ENCODE measurements around the gene SEL1L.
A peak's percentile ranks its signal among the peaks of the same experiment; 100 is the strongest.
"Not testable (repeated sequence)": the region's sequence is repeated elsewhere in the genome, so short reads cannot be mapped to it uniquely, and the experiment has no call there.

SEL1L gene

GRCh38 chr14:81525129-81525528 is 8.5 kb downstream of the SEL1L start:
- Histone ChIP-seq H3K27me3 (ENCODE audit: control insufficient read depth in 1 of 2, insufficient read depth in 2 of 2, low read length in 2 of 2) (no peaks in the 10 kb centered on the region), H3K9ac (ENCODE audit: low read length in 2 of 2) (no peak overlapping the region), H3K27ac (ENCODE audit: low read length) (no peak overlapping the region), H3K36me3 (ENCODE audit: control insufficient read depth in 2 of 2, insufficient read depth in 2 of 2, low read length in 2 of 2) (peaks cover 14 to 26% of the 10 kb centered on the region in 2 donors), H3K9me3 (ENCODE audit: control insufficient read depth in 2 of 2, low read length in 2 of 2) (no peaks in the 10 kb centered on the region), H3K4me3 (ENCODE audit: low read length in 2 of 2) (no peak overlapping the region), H3K4me1 (ENCODE audit: control insufficient read depth, insufficient read depth, low read length) (peaks cover 2% of the 10 kb centered on the region)

DNA sequence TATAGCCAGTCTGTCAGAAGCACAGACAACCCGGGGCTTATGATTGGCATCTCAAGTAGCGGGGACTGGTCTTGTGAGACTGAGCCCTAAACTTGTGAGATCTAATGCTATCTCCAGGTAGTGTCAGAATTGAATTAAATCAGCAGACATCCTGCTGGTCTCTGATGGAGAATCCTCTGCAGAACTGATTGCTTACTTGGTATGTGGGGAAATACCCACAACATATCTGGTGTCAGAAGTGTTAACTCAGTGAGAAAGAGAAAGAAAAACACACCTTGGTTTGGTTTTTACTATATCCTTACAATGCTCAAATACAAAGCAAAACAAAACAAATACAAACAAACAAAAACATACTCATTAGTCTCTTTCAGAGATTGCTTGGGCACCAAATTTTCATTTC is 10.0 kb downstream of the SEL1L start:
- H3K9me3 ChIP-seq (ENCODE audit: control insufficient read depth in 2 of 2, low read length in 2 of 2), result no peaks in the 10 kb centered on the region
- no peak overlapping the region for H3K4me3 ChIP-seq (ENCODE audit: low read length in 2 of 2)
- H3K27ac ChIP-seq (ENCODE audit: low read length), result no peak overlapping the region
- peaks cover 14 to 26% of the 10 kb centered on the region in 2 donors for H3K36me3 ChIP-seq (ENCODE audit: control insufficient read depth in 2 of 2, insufficient read depth in 2 of 2, low read length in 2 of 2)
- H3K27me3 ChIP-seq (ENCODE audit: control insufficient read depth in 1 of 2, insufficient read depth in 2 of 2, low read length in 2 of 2), result no peaks in the 10 kb centered on the region
- H3K9ac ChIP-seq (ENCODE audit: low read length in 2 of 2), result no peak overlapping the region
- no peaks in the 10 kb centered on the region for H3K4me1 ChIP-seq (ENCODE audit: control insufficient read depth, insufficient read depth, low read length)

DNA sequence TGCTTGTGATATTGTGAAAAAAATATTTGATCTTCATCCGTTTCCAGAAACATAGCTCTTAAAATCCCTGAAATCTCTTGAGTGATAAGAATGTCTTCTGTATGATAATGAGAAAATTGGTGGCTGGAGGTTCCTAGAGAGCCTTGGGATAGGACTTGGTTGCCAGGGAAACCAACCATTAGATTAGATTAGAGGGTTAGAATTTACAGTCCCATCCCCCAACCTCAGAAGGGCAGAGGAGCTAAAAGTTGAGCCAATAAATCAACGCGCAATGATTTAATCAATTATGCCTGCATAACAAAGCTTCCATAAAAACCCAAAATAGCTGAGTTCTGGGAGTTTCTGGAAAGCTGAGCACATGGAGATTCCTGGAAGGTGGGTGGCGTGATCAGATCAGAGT is 10.6 kb downstream of the SEL1L start:
- H3K27ac ChIP-seq (ENCODE audit: low read length), result no peak overlapping the region
- no peaks in the 10 kb centered on the region for H3K27me3 ChIP-seq (ENCODE audit: control insufficient read depth in 1 of 2, insufficient read depth in 2 of 2, low read length in 2 of 2)
- no peak overlapping the region for H3K4me3 ChIP-seq (ENCODE audit: low read length in 2 of 2)
- peaks cover 2% of the 10 kb centered on the region for H3K4me1 ChIP-seq (ENCODE audit: control insufficient read depth, insufficient read depth, low read length)
- H3K9me3 ChIP-seq (ENCODE audit: control insufficient read depth in 2 of 2, low read length in 2 of 2), result no peaks in the 10 kb centered on the region
- H3K9ac ChIP-seq (ENCODE audit: low read length in 2 of 2), result no peak overlapping the region
- peaks cover 14 to 26% of the 10 kb centered on the region in 2 donors for H3K36me3 ChIP-seq (ENCODE audit: control insufficient read depth in 2 of 2, insufficient read depth in 2 of 2, low read length in 2 of 2)

DNA sequence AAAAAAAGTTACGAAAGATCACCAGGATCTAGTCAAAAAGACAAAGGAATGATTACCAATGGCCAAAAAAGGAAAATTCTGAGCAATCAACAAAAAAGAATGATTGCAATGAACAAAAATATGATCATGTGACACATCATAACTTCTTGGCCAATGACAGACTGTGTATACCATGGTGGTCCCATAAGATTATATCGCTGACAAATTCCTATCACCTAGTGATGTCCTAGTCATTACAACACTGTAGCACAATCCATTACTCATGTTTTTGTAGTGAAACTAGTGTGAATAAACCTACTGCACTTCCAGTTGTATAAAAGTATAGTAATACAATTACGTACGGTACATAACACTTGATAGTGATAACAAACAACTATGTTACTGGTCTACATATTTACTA is 12.3 kb downstream of the SEL1L start:
- peaks cover 15% of the 10 kb centered on the region for H3K4me1 ChIP-seq (ENCODE audit: control insufficient read depth, insufficient read depth, low read length)
- peaks cover 18 to 22% of the 10 kb centered on the region in 2 donors for H3K36me3 ChIP-seq (ENCODE audit: control insufficient read depth in 2 of 2, insufficient read depth in 2 of 2, low read length in 2 of 2)
- no peak overlapping the region for H3K27ac ChIP-seq (ENCODE audit: low read length)
- H3K4me3 ChIP-seq (ENCODE audit: low read length in 2 of 2), result no peak overlapping the region
- no peak overlapping the region for H3K9ac ChIP-seq (ENCODE audit: low read length in 2 of 2)
- H3K9me3 ChIP-seq (ENCODE audit: control insufficient read depth in 2 of 2, low read length in 2 of 2), result no peaks in the 10 kb centered on the region
- H3K27me3 ChIP-seq (ENCODE audit: control insufficient read depth in 1 of 2, insufficient read depth in 2 of 2, low read length in 2 of 2), result no peaks in the 10 kb centered on the region

DNA sequence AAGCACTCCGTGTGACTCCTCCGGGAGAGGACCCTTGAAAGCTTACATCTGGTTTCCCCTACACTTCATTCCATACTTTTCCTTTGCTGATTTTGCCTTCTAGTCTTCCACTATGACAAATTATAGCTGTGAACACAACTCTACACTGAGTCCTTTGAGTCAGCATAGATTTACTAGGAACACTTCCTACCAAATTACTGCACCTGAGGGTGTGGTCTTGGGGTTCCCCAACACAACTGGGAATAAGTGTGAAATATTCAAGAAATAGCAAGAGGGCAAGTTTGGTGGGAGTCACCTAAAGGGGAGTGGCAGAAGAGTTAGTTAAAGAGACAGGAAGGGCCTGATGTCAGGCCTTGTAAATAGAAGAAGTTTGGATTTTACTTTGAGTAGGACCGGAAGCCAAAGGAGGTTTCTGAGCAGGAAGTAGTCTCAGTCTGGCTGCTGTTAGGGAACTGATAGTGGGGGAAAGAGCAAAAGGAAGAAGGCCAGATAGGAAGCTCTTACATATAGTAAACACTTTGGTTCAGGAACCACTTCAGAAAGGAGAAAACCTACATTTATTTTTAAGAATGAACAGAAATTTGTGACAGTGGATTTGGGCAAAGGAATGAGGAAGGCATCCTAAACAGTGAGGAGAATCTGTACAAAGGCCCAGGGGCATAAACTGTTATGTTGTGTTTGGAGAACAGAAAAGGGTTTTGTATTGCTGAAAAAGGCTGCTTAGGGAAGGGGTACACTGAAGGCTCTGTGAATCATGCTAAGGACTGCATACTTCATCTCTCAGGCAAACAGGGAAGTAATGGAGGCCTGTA is 14.2 kb downstream of the SEL1L start:
- no peaks in the 10 kb centered on the region for H3K27me3 ChIP-seq (ENCODE audit: control insufficient read depth in 1 of 2, insufficient read depth in 2 of 2, low read length in 2 of 2)
- H3K36me3 ChIP-seq (ENCODE audit: control insufficient read depth in 2 of 2, insufficient read depth in 2 of 2, low read length in 2 of 2), result peaks cover 14 to 16% of the 10 kb centered on the region in 2 donors
- H3K9me3 ChIP-seq (ENCODE audit: control insufficient read depth in 2 of 2, low read length in 2 of 2), result no peaks in the 10 kb centered on the region
- no peak overlapping the region for H3K9ac ChIP-seq (ENCODE audit: low read length in 2 of 2)
- no peak overlapping the region for H3K4me3 ChIP-seq (ENCODE audit: low read length in 2 of 2)
- H3K27ac ChIP-seq (ENCODE audit: low read length), result peak overlapping the region; percentile 7
- peaks cover 15% of the 10 kb centered on the region for H3K4me1 ChIP-seq (ENCODE audit: control insufficient read depth, insufficient read depth, low read length)

DNA sequence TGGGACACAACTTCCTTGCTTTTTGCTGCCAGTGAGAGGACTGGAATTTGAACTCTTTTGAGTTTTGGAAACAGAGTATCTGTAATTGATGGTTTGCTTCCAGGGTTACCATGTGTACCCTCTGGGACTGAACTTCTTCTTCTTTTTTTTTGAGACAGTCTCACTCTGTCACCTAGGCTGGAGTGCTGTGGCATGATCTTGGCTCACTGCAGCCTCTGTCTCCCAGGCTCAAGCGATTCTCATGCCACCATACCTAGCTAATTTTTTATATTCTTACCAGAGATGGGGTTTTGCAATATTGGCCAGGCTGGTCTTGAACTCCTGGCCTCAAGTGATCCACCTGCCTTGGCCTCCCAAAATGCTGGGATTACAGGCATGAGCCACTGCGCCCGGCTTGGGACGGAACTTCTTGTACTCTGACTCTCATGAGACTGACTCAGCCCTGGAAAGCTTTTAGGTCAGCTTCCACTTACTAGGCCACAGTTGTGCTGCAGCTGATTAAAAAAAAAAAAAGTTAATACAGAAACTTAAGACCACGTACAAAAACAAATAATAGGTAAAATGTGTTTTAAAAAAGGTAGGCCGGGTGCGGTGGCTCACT is 15.8 kb downstream of the SEL1L start:
- H3K4me3 ChIP-seq (ENCODE audit: low read length in 2 of 2), result no peak overlapping the region
- no peaks in the 10 kb centered on the region for H3K27me3 ChIP-seq (ENCODE audit: control insufficient read depth in 1 of 2, insufficient read depth in 2 of 2, low read length in 2 of 2)
- H3K9me3 ChIP-seq (ENCODE audit: control insufficient read depth in 2 of 2, low read length in 2 of 2), result no peaks in the 10 kb centered on the region
- H3K27ac ChIP-seq (ENCODE audit: low read length), result peak overlapping the region; percentile 53
- H3K9ac ChIP-seq (ENCODE audit: low read length in 2 of 2), result peak overlapping the region in 1 of 2 donors; percentile 29
- H3K4me1 ChIP-seq (ENCODE audit: control insufficient read depth, insufficient read depth, low read length), result peaks cover 15% of the 10 kb centered on the region
- peaks cover 10 to 12% of the 10 kb centered on the region in 2 donors for H3K36me3 ChIP-seq (ENCODE audit: control insufficient read depth in 2 of 2, insufficient read depth in 2 of 2, low read length in 2 of 2)

DNA sequence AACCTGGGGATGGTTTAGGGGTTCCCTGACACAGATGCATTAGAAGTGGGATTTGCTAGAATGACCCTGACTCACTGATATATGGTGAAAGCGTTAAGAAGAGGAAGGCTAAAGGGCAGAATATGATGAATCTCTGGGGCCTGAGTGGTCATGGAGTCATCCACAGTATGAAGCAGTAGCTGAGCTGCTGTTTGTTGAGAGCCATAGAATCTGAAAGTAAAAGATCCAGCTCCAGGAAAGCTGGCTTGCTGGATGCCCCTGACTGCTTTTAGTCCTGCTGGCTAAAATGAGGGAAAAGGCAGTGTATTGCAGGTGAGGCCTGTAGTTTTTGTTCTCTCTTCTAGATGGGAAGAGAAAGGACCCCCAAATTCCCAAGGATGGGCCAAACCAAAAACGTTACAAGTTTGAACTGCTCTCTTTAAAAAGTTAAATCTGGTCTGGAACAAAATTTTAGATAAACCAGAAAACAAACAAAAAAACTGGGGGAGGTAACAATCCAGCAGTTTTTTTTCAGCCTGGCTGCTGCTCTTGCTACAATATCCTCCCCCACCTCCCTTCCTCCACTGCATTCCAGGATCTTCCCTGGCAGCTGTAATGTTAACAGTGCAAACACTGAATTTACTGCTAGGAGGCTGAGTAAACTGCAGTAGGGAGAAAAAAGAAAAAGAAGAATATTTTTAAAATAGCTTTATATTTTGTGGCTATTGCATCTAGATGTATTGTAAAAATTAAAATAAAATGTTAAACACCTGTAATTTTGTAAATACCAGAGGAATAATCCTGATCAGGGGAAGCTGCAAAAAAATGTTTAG is 16.5 kb downstream of the SEL1L start:
- H3K9ac ChIP-seq (ENCODE audit: low read length in 2 of 2), result peak overlapping the region; percentile 20 to 42
- H3K9me3 ChIP-seq (ENCODE audit: control insufficient read depth in 2 of 2, low read length in 2 of 2), result no peaks in the 10 kb centered on the region
- peaks cover 15% of the 10 kb centered on the region for H3K4me1 ChIP-seq (ENCODE audit: control insufficient read depth, insufficient read depth, low read length)
- no peaks in the 10 kb centered on the region for H3K27me3 ChIP-seq (ENCODE audit: control insufficient read depth in 1 of 2, insufficient read depth in 2 of 2, low read length in 2 of 2)
- H3K27ac ChIP-seq (ENCODE audit: low read length), result peak overlapping the region; percentile 53
- H3K4me3 ChIP-seq (ENCODE audit: low read length in 2 of 2), result no peak overlapping the region
- H3K36me3 ChIP-seq (ENCODE audit: control insufficient read depth in 2 of 2, insufficient read depth in 2 of 2, low read length in 2 of 2), result peaks cover 4 to 11% of the 10 kb centered on the region in 2 donors

GRCh38 chr14:81515927-81516326 is 17.7 kb downstream of the SEL1L start:
- H3K27me3 ChIP-seq (ENCODE audit: control insufficient read depth in 1 of 2, insufficient read depth in 2 of 2, low read length in 2 of 2); H3K36me3 ChIP-seq (ENCODE audit: control insufficient read depth in 2 of 2, insufficient read depth in 2 of 2, low read length in 2 of 2); H3K9ac ChIP-seq (ENCODE audit: low read length in 2 of 2); H3K9me3 ChIP-seq (ENCODE audit: control insufficient read depth in 2 of 2, low read length in 2 of 2); H3K4me3 ChIP-seq (ENCODE audit: low read length in 2 of 2); H3K27ac ChIP-seq (ENCODE audit: low read length): not testable (repeated sequence)
- peaks cover 15% of the 10 kb centered on the region for H3K4me1 ChIP-seq (ENCODE audit: control insufficient read depth, insufficient read depth, low read length)

- not testable (repeated sequence) for H3K9ac ChIP-seq (ENCODE audit: low read length in 2 of 2); H3K27ac ChIP-seq (ENCODE audit: low read length); H3K9me3 ChIP-seq (ENCODE audit: control insufficient read depth in 2 of 2, low read length in 2 of 2); H3K27me3 ChIP-seq (ENCODE audit: control insufficient read depth in 1 of 2, insufficient read depth in 2 of 2, low read length in 2 of 2); H3K4me3 ChIP-seq (ENCODE audit: low read length in 2 of 2); H3K36me3 ChIP-seq (ENCODE audit: control insufficient read depth in 2 of 2, insufficient read depth in 2 of 2, low read length in 2 of 2)
- H3K4me1 ChIP-seq (ENCODE audit: control insufficient read depth, insufficient read depth, low read length), result peaks cover 12% of the 10 kb centered on the region
Observed at GRCh38 chr14:81512826-81513225, 20.8 kb downstream of the SEL1L start.

GRCh38 chr14:81511111-81511904 is 22.3 kb downstream of the SEL1L start:
- Histone ChIP-seq H3K27ac (ENCODE audit: low read length) (no peak overlapping the region), H3K9me3 (ENCODE audit: control insufficient read depth in 2 of 2, low read length in 2 of 2) (no peaks in the 10 kb centered on the region)

More at GRCh38 chr14:81511111-81511904, 22.3 kb downstream of the SEL1L start:
- Histone ChIP-seq H3K36me3 (ENCODE audit: control insufficient read depth in 2 of 2, insufficient read depth in 2 of 2, low read length in 2 of 2) (peaks cover 2 to 9% of the 10 kb centered on the region in 2 donors), H3K9ac (ENCODE audit: low read length in 2 of 2) (no peak overlapping the region), H3K27me3 (ENCODE audit: control insufficient read depth in 1 of 2, insufficient read depth in 2 of 2, low read length in 2 of 2) (no peaks in the 10 kb centered on the region), H3K4me3 (ENCODE audit: low read length in 2 of 2) (no peak overlapping the region), H3K4me1 (ENCODE audit: control insufficient read depth, insufficient read depth, low read length) (no peaks in the 10 kb centered on the region)
